Suprapubic skin (tissue), 4 donors: ENCODE results near the gene SCAMP3.

Experiments
- CTCF ChIP-seq, 2 donors: fragments of 200-600 bp in 1 of 2; fragments of 450-650 bp in 1 of 2; sonication (generic) in 1 of 2; IDR thresholded peaks; one replicate each; pipeline ENCODE4 v1.5.1; 2016 to 2019; ENCODE audit warnings: antibody characterized with exemption in 2 of 2, mild to moderate bottlenecking in 1 of 2, moderate library complexity in 1 of 2
- EP300 ChIP-seq: sonication (generic); formaldehyde crosslinking; IDR thresholded peaks from one replicate; pipeline ENCODE4 v1.6.1; 2017; ENCODE audit warnings: antibody characterized with exemption
- POLR2AphosphoS5 ChIP-seq, 3 donors: sonication (generic); formaldehyde crosslinking; IDR thresholded peaks; one replicate each; pipeline ENCODE4 v1.6.1; 2017; ENCODE audit warnings: antibody characterized with exemption in 3 of 3

- no peak for TF ChIP-seq CTCF (IDR thresholded peaks at IDR 0.05)
- no peak for TF ChIP-seq EP300
- TF ChIP-seq POLR2AphosphoS5 (IDR thresholded peaks at IDR 0.05) = no peak
Measured at GRCh38 chr1:155261493-155261851, 688 bp downstream of the SCAMP3 start.
